GM12878 (cell line): ENCODE data around the gene UBTF. TPM values are rescaled to one million over a fixed set of nuclear protein-coding genes. Genes with fewer than 3 reads are reported as not detected.

Experiments used
- ATAC-seq: fragments of 200-7000 bp; cut with Tn5 transposase; 3 replicates; pipeline ENCODE4 v1.9.1; 2020; ENCODE audit warnings: mild to moderate bottlenecking, moderate library complexity
- BruUV-seq: library from RNA; stranded (reverse); fragments of 400-500 nt; replicated peaks from 2 replicates; lab custom pipeline; 2021; lab: Mats Ljungman, UMichigan
- CTCF ChIA-PET: fragments of 300-600 bp; sonication (Branson Sonifier 250); formaldehyde crosslinking; extraction: SDS; loops from one replicate; lab custom pipeline; 2021; ENCODE audit warnings: inconsistent platforms; lab: Yijun Ruan, JAX
- POLR2A ChIA-PET: fragments of 350-600 bp; formaldehyde crosslinking; extraction: SDS; loops from one replicate; lab custom pipeline; 2021; ENCODE audit warnings: inconsistent platforms; lab: Charles Lee
- RAD21 ChIA-PET: fragments of 300-600 bp; sonication (Branson Sonifier 250); formaldehyde crosslinking; loops from one replicate; lab custom pipeline; 2023; ENCODE audit warnings: antibody characterized with exemption; ENCODE audit not compliant: unreplicated experiment; lab: Charles Lee
- SMC1A ChIA-PET: fragments of 300-600 bp; sonication (Branson Sonifier 250); formaldehyde crosslinking; loops from one replicate; lab custom pipeline; 2023; ENCODE audit not compliant: unreplicated experiment, uncharacterized antibody; lab: Charles Lee
- DNase-seq: peaks from one replicate; pipeline ENCODE4 v3.0.0-alpha.2; 2011; ENCODE audit warnings: low read depth, low spot score
- FAIRE-seq: peaks from 3 replicates; lab custom pipeline; 2011; peaks lifted over from hg19 to GRCh38; lab: Jason Lieb, UNC
- H2AFZ ChIP-seq: 2 replicates; pipeline ENCODE4 v1.6.0; 2011; ENCODE audit warnings: low read depth, low read length, control low read depth; ENCODE audit not compliant: control insufficient read depth
- H3K27ac ChIP-seq: 2 replicates; pipeline ENCODE4 v1.5.1; 2011; ENCODE audit warnings: control low read depth; ENCODE audit not compliant: control insufficient read depth, insufficient read depth
- H3K27me3 ChIP-seq, 2 experiments: replicated peaks in 1 of 2; 2 replicates each; pipeline versions ENCODE4 v1.6.0 to v1.6.1; 2011; ENCODE audit warnings: low read length in 1 of 2; ENCODE audit not compliant: control insufficient read depth in 2 of 2, insufficient read depth in 2 of 2
- H3K36me3 ChIP-seq, 2 experiments: 2 replicates each; pipeline ENCODE4 v1.5.1; 2011; ENCODE audit warnings: low read length in 1 of 2; ENCODE audit not compliant: control insufficient read depth in 2 of 2, insufficient read depth in 2 of 2
- H3K4me1 ChIP-seq: 2 replicates; pipeline ENCODE4 v1.6.1; 2011; ENCODE audit warnings: mild to moderate bottlenecking, low read length, moderate library complexity, mixed read lengths; ENCODE audit not compliant: control insufficient read depth, insufficient read depth
- H3K4me2 ChIP-seq: 2 replicates; pipeline ENCODE4 v1.6.0; 2011; ENCODE audit warnings: control low read depth; ENCODE audit not compliant: control insufficient read depth, insufficient read depth
- H3K4me3 ChIP-seq: fragments of 200-600 bp; sonication (generic); 2 replicates; pipeline ENCODE4 v1.5.1; 2016
- H3K79me2 ChIP-seq: 2 replicates; pipeline ENCODE4 v1.6.0; 2011; ENCODE audit warnings: low read length; ENCODE audit not compliant: control insufficient read depth, insufficient read depth
- H3K9ac ChIP-seq: 2 replicates; pipeline ENCODE4 v1.8.0; 2011; ENCODE audit warnings: low read length, control low read depth, mixed read lengths; ENCODE audit not compliant: control insufficient read depth, insufficient read depth
- H3K9me3 ChIP-seq: replicated peaks from 3 replicates; pipeline ENCODE4 v1.5.1; 2011; ENCODE audit warnings: mild to moderate bottlenecking, low read length; ENCODE audit not compliant: control insufficient read depth, insufficient read depth
- H4K20me1 ChIP-seq: 2 replicates; pipeline ENCODE4 v1.6.0; 2011; ENCODE audit not compliant: control insufficient read depth, insufficient read depth
- ATF7 ChIP-seq: fragments of 450-650 bp; IDR thresholded peaks from 2 replicates; pipeline ENCODE4 v1.6.1; 2016; ENCODE audit warnings: low read depth, mild to moderate bottlenecking
- BHLHE40 ChIP-seq, 2 experiments: fragments of 450-650 bp in 1 of 2; IDR thresholded peaks; 2 replicates each; pipeline ENCODE4 v1.6.1; 2011 to 2017; ENCODE audit warnings: low read depth in 2 of 2, borderline replicate concordance in 1 of 2, improper control_type of control experiment in 1 of 2, low read length in 1 of 2, mild to moderate bottlenecking in 1 of 2
- CREB1 ChIP-seq: IDR thresholded peaks from 2 replicates; pipeline ENCODE4 v1.6.1; 2012; ENCODE audit warnings: low read depth, mild to moderate bottlenecking, inconsistent platforms
- EGR1 ChIP-seq, 2 experiments: IDR thresholded peaks; 1 replicate in 1 of 2; 2 replicates in 1 of 2; pipeline ENCODE4 v1.6.1; 2011 to 2012; ENCODE audit warnings: low read depth in 2 of 2, low read length in 2 of 2, borderline replicate concordance in 1 of 2, mild to moderate bottlenecking in 1 of 2, moderate library complexity in 1 of 2
- FOS ChIP-seq: IDR thresholded peaks from 3 replicates; pipeline ENCODE4 v1.6.1; 2011; ENCODE audit warnings: borderline replicate concordance; ENCODE audit not compliant: insufficient read length; ENCODE audit errors: extremely low read depth
- KLF5 ChIP-seq: fragments of 450-650 bp; IDR thresholded peaks from 2 replicates; pipeline ENCODE4 v1.6.1; 2014; ENCODE audit warnings: mild to moderate bottlenecking; ENCODE audit not compliant: partially characterized antibody
- MYC ChIP-seq: IDR thresholded peaks from 2 replicates; pipeline ENCODE4 v1.6.1; 2011; ENCODE audit warnings: mild to moderate bottlenecking, low read length, moderate library complexity, inconsistent platforms; ENCODE audit not compliant: insufficient read depth, insufficient replicate concordance, insufficient read length, severe bottlenecking
- PAX5 ChIP-seq: IDR thresholded peaks from 2 replicates; pipeline ENCODE4 v1.6.1; 2011; ENCODE audit warnings: low read depth, low read length, borderline replicate concordance
- PML ChIP-seq: IDR thresholded peaks from 2 replicates; pipeline ENCODE4 v1.6.1; 2012; ENCODE audit warnings: low read length, inconsistent platforms
- POLR2AphosphoS2 ChIP-seq: IDR thresholded peaks from 2 replicates; pipeline ENCODE4 v1.6.1; 2011; ENCODE audit warnings: low read depth, mild to moderate bottlenecking, low read length, improper control_type of control experiment, moderate library complexity
- POLR2AphosphoS5 ChIP-seq: IDR thresholded peaks from 2 replicates; pipeline ENCODE4 v1.6.1; 2011; ENCODE audit warnings: mild to moderate bottlenecking, low read length, inconsistent platforms
- RAD21 ChIP-seq: IDR thresholded peaks from 2 replicates; pipeline ENCODE4 v1.6.1; 2011; ENCODE audit warnings: mild to moderate bottlenecking, low read depth, low read length, moderate library complexity; ENCODE audit not compliant: insufficient read depth
- RELA ChIP-seq: fragments of 450-650 bp; IDR thresholded peaks from 2 replicates; pipeline ENCODE4 v1.8.0; 2014; ENCODE audit warnings: borderline replicate concordance; ENCODE audit not compliant: partially characterized antibody
- SMARCA5 ChIP-seq: fragments of 450-650 bp; IDR thresholded peaks from 2 replicates; pipeline ENCODE4 v1.6.1; 2017; ENCODE audit warnings: mild to moderate bottlenecking
- SRF ChIP-seq, 2 experiments: IDR thresholded peaks; 2 replicates each; pipeline ENCODE4 v1.6.1; 2011; ENCODE audit warnings: low read depth in 2 of 2, low read length in 2 of 2, mild to moderate bottlenecking in 1 of 2, moderate library complexity in 1 of 2
- TARDBP ChIP-seq: IDR thresholded peaks from 2 replicates; pipeline ENCODE4 v1.6.1; 2016; ENCODE audit warnings: borderline replicate concordance
- WRNIP1 ChIP-seq: IDR thresholded peaks from 2 replicates; pipeline ENCODE4 v1.6.1; 2011; ENCODE audit warnings: low read depth, low read length, improper control_type of control experiment, borderline replicate concordance
- ZNF384 ChIP-seq: IDR thresholded peaks from 2 replicates; pipeline ENCODE4 v1.6.1; 2012; ENCODE audit warnings: low read depth, mild to moderate bottlenecking, low read length, improper control_type of control experiment, borderline replicate concordance
- WGBS: methylation state at CpG from one replicate; pipeline ENCODE4 v1.1.6; 2016; ENCODE audit warnings: low lambda C conversion rate; ENCODE audit not compliant: insufficient replicate concordance, insufficient coverage; ENCODE audit errors: missing lambda C conversion rate; 5-methylcytosine and 5-hydroxymethylcytosine counted together
- in situ Hi-C: fragments of 300-500 bp; cut with MboI; formaldehyde crosslinking; loops from 9 replicates; pipeline ENCODE4 v1.14.3; 2018; ENCODE audit warnings: mixed read lengths
- intact Hi-C: fragments of 100-400 bp; cut with micrococcal nuclease; formaldehyde crosslinking; loops from one replicate; pipeline ENCODE4 v1.14.2; 2022; ENCODE audit not compliant: unreplicated experiment
- polyA plus RNA-seq, 11 experiments: library from polyadenylated mRNA; depleted of rRNA in 4 of 11; unstranded in 6 of 11; stranded (reverse) in 5 of 11; fragments of >200 nt; fragmentation: Nextera tagmentation in 4 of 11; fragmentation: Illumina TruSeq in 1 of 11; extraction: Ambion mirVana in 4 of 11; extraction: Trizol in 1 of 11; gene quantifications; 1 replicate in 1 of 11; 2 replicates in 10 of 11; pipeline versions ENCODE4 v1.2.1 to v1.2.3, GENCODE V29; 2011 to 2016; ENCODE audit warnings: inconsistent platforms in 2 of 11, missing spikeins in 2 of 11, low read depth in 1 of 11
- total RNA-seq, 4 experiments: library from RNA; depleted of rRNA in 3 of 4; stranded (reverse); fragments of >200 nt in 3 of 4; fragmentation: Illumina TruSeq in 1 of 4; extraction: Trizol in 1 of 4; gene quantifications; 2 replicates each; pipeline versions ENCODE4 v1.2.1 to v1.2.3, GENCODE V29; 2013 to 2021
- TF ChIP-seq, protein P1 (sequence below): IDR thresholded peaks from 2 replicates; pipeline ENCODE4 v1.6.1; 2011; ENCODE audit warnings: mild to moderate bottlenecking, low read depth, low read length, moderate library complexity; ENCODE audit not compliant: insufficient replicate concordance

UBTF gene
- total and polyA plus RNA-seq, 10 of the 15 experiments (the other 5 are each of a cell fraction or from before 2014, with no cell fraction given), result 2.2 to 124 (median 79.6) TPM

DNA sequence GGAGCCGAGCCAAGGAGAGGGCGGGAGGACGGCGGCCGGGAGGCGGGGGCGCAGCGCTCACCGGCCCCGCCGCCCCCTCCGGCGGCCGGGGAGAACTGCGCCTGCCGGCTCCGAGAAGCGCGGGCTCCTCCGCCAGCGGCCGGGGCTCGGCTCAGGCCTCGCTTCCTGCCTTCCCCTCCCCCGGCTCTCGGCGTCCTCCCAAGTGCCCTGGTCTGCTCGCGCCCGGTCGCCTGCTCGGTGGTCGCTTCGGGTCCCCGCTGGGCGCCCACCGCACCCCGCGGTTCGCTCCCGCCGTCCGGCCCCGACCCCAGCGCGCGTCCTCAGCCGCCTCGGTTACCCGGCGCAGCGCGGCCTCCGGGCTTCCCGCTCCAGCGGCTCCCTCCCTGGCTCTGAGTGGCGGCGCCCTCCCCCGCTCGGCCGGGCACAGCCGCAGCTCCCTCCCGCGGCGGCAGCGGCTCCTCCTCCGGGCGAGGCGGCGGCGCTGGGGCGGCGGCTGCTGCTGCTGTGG lies 313 bp downstream of the UBTF start (continued):
- peak; percentile 21 for TF ChIP-seq RELA
- no peak for TF ChIP-seq ATF7
- 0 out of 2 replicates have a peak, but pooled peaks have one; percentile 14 for TF ChIP-seq RAD21
- no peak for TF ChIP-seq WRNIP1
- no peak for TF ChIP-seq TARDBP

DNA sequence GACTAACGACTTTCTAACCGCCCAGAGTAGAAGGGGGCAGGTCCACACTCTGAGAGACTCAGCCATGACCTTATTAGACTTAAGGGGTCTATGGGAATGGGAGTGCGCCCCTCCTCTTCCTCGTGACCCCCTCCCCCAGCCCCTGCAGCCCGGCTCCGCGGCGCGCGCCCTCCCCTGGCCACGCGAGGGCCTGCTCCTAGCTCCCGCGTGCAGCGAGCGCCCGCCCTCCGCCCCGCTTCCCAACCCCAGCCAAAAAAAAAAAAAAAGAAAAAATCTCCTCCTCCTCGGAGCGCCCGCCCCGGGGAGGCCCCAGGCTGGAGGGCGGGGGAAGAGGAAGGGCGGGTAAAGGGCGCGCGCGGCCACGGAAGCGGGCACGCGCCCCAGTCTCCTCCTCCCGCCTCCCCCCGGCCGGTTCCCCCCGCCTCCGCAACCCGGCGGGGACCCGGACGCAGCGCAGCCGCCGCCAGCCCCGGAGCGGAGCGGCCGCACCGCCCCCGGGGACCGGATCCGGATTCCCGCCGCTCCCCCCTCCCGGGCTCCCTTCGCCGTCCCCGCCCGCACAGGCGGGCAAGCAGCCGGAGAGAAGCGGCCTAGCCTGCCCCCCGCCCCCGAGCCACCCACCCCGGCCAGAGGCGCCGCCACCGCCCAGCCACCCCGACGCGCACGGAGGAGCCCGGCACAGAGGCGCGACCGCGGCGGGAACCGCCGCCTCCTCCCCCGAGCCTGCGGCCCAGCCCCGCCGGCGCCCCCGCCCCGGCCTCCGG lies 949 bp downstream of the UBTF start:
- SMC1A ChIA-PET, result interaction anchor here (1.0 to 2.2 kb wide), 2 partner anchors 9 to 17 kb away, joined by 5 to 13 read pairs; no protein-coding TSS in a partner anchor
- H4K20me1 ChIP-seq, result no peaks in the 10 kb centered on the region
- ATAC-seq (peak; percentile 45), FAIRE-seq (no peak), DNase-seq (no peak)
- intact Hi-C loops, result loop anchor here (2.0 to 10.0 kb wide), 2 partner anchors 130 to 286 kb away; partner anchors contain the start of gene GPATCH8
- POLR2A ChIA-PET, result interaction anchor here (0.6 to 3.0 kb wide), 11 partner anchors 9 to 378 kb away, joined by 3 to 30 read pairs (median 5); partner anchors contain the start of genes GRN and TMUB2
- in situ Hi-C loops, result loop anchor here (25.0 kb wide), 1 partner anchor 294 kb away; the partner anchor contains the start of gene GPATCH8
- CTCF ChIA-PET, result interaction anchor here (0.6 to 3.9 kb wide), 8 partner anchors 9 to 719 kb away, joined by 3 to 43 read pairs (median 14); partner anchors contain the start of genes ATXN7L3 and GRN
- H3K4me1 ChIP-seq, result peaks cover 20% of the 10 kb centered on the region
- peaks cover 24 to 25% of the 10 kb centered on the region in 2 experiments for H3K36me3 ChIP-seq
- no peaks in the 10 kb centered on the region for H3K27me3 ChIP-seq
- 2% methylated on average over 16 of the region's 89 CpGs for WGBS
- peaks cover 71% of the 10 kb centered on the region for H3K79me2 ChIP-seq
- peak overlapping the region; percentile 77 for H3K9ac ChIP-seq
- H3K27ac ChIP-seq, result peak overlapping the region; percentile 91
- peak overlapping the region; percentile 82 for H3K4me3 ChIP-seq
- RAD21 ChIA-PET, result interaction anchor here (0.7 to 2.4 kb wide), 7 partner anchors 9 to 129 kb away, joined by 4 to 14 read pairs (median 7); partner anchors contain the start of gene GRN
- H2AFZ ChIP-seq, result peak overlapping the region; percentile 21
- no TSS peak for BruUV-seq
- peak overlapping the region; percentile 97 for H3K4me2 ChIP-seq
- H3K9me3 ChIP-seq, result no peaks in the 10 kb centered on the region
- TF ChIP-seq POLR2AphosphoS2 (0 out of 2 replicates have a peak, but pooled peaks have one; percentile 40), SMARCA5 (peak; percentile 23; the same call in 1 of the 2 replicates), ZNF384 (peak; percentile 98), EGR1 (IDR thresholded peaks at IDR 0.05; ENCODE audit: borderline replicate concordance in 1 of 2, low read depth in 2 of 2, low read length in 2 of 2) (peak in 1 of 2 experiments; percentile 86; a peak in 1 of 3 replicates), SRF (IDR thresholded peaks at IDR 0.05; ENCODE audit: low read depth in 2 of 2, low read length in 2 of 2) (0 out of 4 replicates have a peak, but pooled peaks of 1 of the 2 experiments have one; percentile 6), KLF5 (no peak), FOS (no peak), CREB1 (peak; percentile 41; the same call in 1 of the 2 replicates), PAX5 (no peak), POLR2AphosphoS5 (peak; percentile 47), PML (0 out of 2 replicates have a peak, but pooled peaks have one; percentile 19), BHLHE40 (IDR thresholded peaks at IDR 0.05; ENCODE audit: borderline replicate concordance in 1 of 2, low read depth in 2 of 2, low read length in 1 of 2) (peak; percentile 37 to 59; a peak in 2 of 4 replicates), MYC (peak; percentile 28)
- TF ChIP-seq, protein P1, sequence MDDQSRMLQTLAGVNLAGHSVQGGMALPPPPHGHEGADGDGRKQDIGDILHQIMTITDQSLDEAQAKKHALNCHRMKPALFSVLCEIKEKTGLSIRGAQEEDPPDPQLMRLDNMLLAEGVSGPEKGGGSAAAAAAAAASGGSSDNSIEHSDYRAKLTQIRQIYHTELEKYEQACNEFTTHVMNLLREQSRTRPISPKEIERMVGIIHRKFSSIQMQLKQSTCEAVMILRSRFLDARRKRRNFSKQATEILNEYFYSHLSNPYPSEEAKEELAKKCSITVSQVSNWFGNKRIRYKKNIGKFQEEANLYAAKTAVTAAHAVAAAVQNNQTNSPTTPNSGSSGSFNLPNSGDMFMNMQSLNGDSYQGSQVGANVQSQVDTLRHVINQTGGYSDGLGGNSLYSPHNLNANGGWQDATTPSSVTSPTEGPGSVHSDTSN, result no peak
